ENCODE results near the gene KCTD20. TPM values are rescaled to one million over a fixed set of nuclear protein-coding genes. Genes with fewer than 3 reads are reported as not detected.

KCTD20 gene
- total RNA-seq, 1 donor from 2014 or later = 26.4 TPM

- ATAC-seq = no peak
- intact Hi-C loops (cut with DNase I) = no loop called here
- no peak for DNase-seq (ENCODE audit: missing footprints)
These were observed 74.2 kb downstream of the KCTD20 start for GRCh38 chr6:36516988-36517387.

- intact Hi-C loops (cut with DNase I) = no loop called here
- DNase-seq (ENCODE audit: missing footprints) (no peak), ATAC-seq (no peak)
These were observed 74.6 kb downstream of the KCTD20 start for GRCh38 chr6:36517408-36517807.

GRCh38 chr6:36519352-36519751 lies 76.6 kb downstream of the KCTD20 start:
- no peak for DNase-seq (ENCODE audit: missing footprints)
- intact Hi-C loops (cut with DNase I) = no loop called here

GRCh38 chr6:36523451-36523850 lies 80.7 kb downstream of the KCTD20 start:
- intact Hi-C loops (cut with DNase I) = no loop called here
- DNase-seq (ENCODE audit: missing footprints) = no peak
- no peak for ATAC-seq

More at GRCh38 chr6:36519352-36519751, 76.6 kb downstream of the KCTD20 start:
- no peak for ATAC-seq

- intact Hi-C loops (cut with DNase I) = no loop called here
- ATAC-seq (no peak), DNase-seq (ENCODE audit: missing footprints) (no peak)
These were observed 81.2 kb downstream of the KCTD20 start for GRCh38 chr6:36523936-36524499.

GRCh38 chr6:36524871-36525270 lies 82.1 kb downstream of the KCTD20 start:
- intact Hi-C loops (cut with DNase I) = no loop called here
- DNase-seq (ENCODE audit: missing footprints) (no peak), ATAC-seq (no peak)

GRCh38 chr6:36525346-36525745 lies 82.5 kb downstream of the KCTD20 start:
- ATAC-seq (no peak), DNase-seq (ENCODE audit: missing footprints) (no peak)
- intact Hi-C loops (cut with DNase I) = no loop called here

GRCh38 chr6:36526066-36526465 lies 83.3 kb downstream of the KCTD20 start:
- intact Hi-C loops (cut with DNase I) = no loop called here
- no peak for DNase-seq (ENCODE audit: missing footprints)
- ATAC-seq = no peak

- DNase-seq (ENCODE audit: missing footprints) (no peak), ATAC-seq (no peak)
- intact Hi-C loops (cut with DNase I) = no loop called here
These were observed 90.5 kb downstream of the KCTD20 start for GRCh38 chr6:36533321-36533720.

- no peak for DNase-seq (ENCODE audit: missing footprints)
- intact Hi-C loops (cut with DNase I) = no loop called here
- no peak for ATAC-seq
These were observed 94.2 kb downstream of the KCTD20 start for GRCh38 chr6:36536873-36537547.

GRCh38 chr6:36539814-36540568 lies 97.2 kb downstream of the KCTD20 start:
- peak; percentile 90 for ATAC-seq
- DNase-seq (ENCODE audit: missing footprints) = no peak
- intact Hi-C loops (cut with DNase I) = no loop called here

Other genes starting within 250 kb of the KCTD20 start
- gene BRPF3, start 246.3 kb upstream of the KCTD20 start, total RNA-seq = 24.8 TPM
- gene PNPLA1, start 172.9 kb upstream of the KCTD20 start, total RNA-seq = not detected
- gene BNIP5, start 106.1 kb upstream of the KCTD20 start, total RNA-seq = not detected
- 0.38 TPM for gene ETV7, start 55.3 kb upstream of the KCTD20 start, total RNA-seq
- gene PXT1, start 146 bp upstream of the KCTD20 start, total RNA-seq = not detected
- gene STK38, start 104.5 kb downstream of the KCTD20 start, total RNA-seq = 22.6 TPM
- gene SRSF3, start 151.4 kb downstream of the KCTD20 start, total RNA-seq = 119 TPM
- 63.8 TPM for gene CDKN1A, start 235.7 kb downstream of the KCTD20 start, total RNA-seq